Mucosa of rectum (tissue), 2 donors: ENCODE measurements around the gene AGBL4.

ENCODE experiments used
- H3K27ac ChIP-seq, 2 donors: one replicate each; pipeline ENCODE4 v1.7.0; 2013; ENCODE audit warnings: inconsistent platforms in 2 of 2, low read depth in 2 of 2, low read length in 2 of 2
- H3K27me3 ChIP-seq, 2 donors: one replicate each; pipeline ENCODE4 v1.7.0; 2013; ENCODE audit warnings: low read length in 2 of 2; ENCODE audit not compliant: control insufficient read depth in 2 of 2, insufficient read depth in 2 of 2
- H3K36me3 ChIP-seq, 2 donors: one replicate each; pipeline ENCODE4 v1.7.0; 2013; ENCODE audit warnings: low read length in 2 of 2; ENCODE audit not compliant: control insufficient read depth in 2 of 2, insufficient read depth in 2 of 2
- H3K4me1 ChIP-seq, 2 donors: one replicate each; pipeline ENCODE4 v1.7.0; 2013; ENCODE audit warnings: low read length in 2 of 2, mild to moderate bottlenecking in 1 of 2; ENCODE audit not compliant: control insufficient read depth in 2 of 2, insufficient read depth in 2 of 2
- H3K4me3 ChIP-seq, 2 donors: one replicate each; pipeline ENCODE4 v1.7.0; 2013; ENCODE audit warnings: low read length in 2 of 2
- H3K9ac ChIP-seq, 2 donors: one replicate each; pipeline ENCODE4 v1.7.0; 2013; ENCODE audit warnings: low read length in 2 of 2, low read depth in 1 of 2, mild to moderate bottlenecking in 1 of 2
- H3K9me3 ChIP-seq, 2 donors: one replicate each; pipeline ENCODE4 v1.7.0; 2013; ENCODE audit warnings: low read length in 2 of 2; ENCODE audit not compliant: control insufficient read depth in 2 of 2
- donor health status: healthy.
- donor health status: Normal muscosa, but diverticular disease.

Gene AGBL4

DNA sequence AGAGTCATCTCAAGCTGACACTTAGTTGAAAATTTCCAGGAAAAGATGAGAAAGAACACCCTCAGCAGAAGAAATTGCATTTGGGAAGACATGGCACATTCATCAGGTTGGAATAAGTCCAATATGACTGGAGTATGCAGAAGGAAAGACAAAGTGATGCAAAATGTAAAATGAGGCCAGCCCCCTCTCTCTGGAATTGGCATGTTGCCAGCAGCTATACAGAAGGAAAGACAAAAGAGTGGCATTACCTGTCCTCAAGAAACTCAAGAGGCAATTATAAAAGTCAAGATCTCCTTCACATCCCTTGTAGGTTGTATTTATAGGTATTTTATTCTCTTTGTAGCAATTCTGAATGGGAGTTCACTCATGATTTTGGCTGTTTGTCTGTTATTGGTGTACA, 426.3 kb downstream of the AGBL4 start:
- H3K9me3 ChIP-seq: no peaks in the 10 kb centered on the region
- H3K9ac ChIP-seq: no peak overlapping the region
- H3K36me3 ChIP-seq: no peaks in the 10 kb centered on the region
- no peak overlapping the region for H3K4me3 ChIP-seq
- no peaks in the 10 kb centered on the region for H3K27me3 ChIP-seq
- no peak overlapping the region for H3K27ac ChIP-seq
- H3K4me1 ChIP-seq: no peaks in the 10 kb centered on the region

DNA sequence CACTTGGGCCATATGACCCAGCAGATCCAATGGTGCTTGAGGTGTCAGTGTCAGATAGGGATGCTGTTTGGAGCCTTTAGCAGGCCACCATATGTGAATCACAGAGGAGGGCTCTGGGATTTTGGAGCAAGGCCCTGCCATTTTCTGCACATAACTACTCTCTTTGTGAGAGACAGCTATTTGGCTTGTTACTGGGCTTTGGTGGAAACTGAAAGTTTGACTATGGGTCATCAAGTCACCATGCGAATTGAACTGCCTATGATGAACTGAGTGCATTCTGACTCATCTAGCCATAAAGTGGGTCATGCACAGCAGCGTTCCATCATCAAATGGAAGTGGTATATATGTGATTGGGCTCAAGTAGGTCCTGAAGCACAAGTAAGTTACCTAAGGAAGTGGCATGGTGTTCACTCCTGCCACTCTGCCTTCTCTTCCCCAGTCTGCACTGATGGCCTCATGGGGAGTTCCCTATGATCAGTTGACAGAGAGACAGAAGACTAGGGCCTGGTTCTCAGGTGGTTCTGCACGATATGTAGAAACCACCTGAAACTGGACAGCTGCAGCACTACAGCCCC, 447.3 kb downstream of the AGBL4 start:
- H3K36me3 ChIP-seq: no peaks in the 10 kb centered on the region
- no peaks in the 10 kb centered on the region for H3K27me3 ChIP-seq
- no peak overlapping the region for H3K27ac ChIP-seq
- H3K4me3 ChIP-seq: no peak overlapping the region
- H3K4me1 ChIP-seq: no peaks in the 10 kb centered on the region
- no peaks in the 10 kb centered on the region for H3K9me3 ChIP-seq
- no peak overlapping the region for H3K9ac ChIP-seq

DNA sequence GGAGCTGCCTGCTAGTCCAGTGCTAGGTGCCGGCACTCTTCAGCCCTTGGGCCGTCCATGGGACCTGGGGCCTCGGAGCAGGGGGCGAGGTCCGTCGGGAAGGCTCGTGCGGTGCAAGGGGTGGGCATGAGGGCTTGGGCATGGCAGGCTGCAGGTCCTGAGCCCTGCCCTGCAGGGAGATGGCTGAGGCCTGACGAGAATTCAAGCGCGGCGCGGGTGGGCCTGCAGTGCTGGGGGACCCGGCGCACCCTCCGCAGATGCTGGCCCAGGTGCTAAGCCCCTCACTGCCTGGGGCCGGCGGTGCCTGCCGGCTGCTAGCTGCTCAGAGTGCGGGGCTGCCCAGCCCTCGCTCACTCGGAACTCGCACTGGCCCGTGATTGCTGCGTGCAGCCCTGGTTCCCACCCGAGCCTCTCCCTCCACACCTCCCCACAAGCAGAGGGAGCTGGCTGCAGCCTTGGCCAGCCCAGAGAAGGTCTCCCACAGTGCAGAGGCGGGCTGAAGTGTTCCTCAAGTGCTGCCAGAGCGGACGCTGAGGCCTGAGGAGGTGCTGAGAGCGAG, 467.0 kb downstream of the AGBL4 start:
- Histone ChIP-seq H3K4me3 (no peak overlapping the region), H3K36me3 (no peaks in the 10 kb centered on the region), H3K4me1 (no peaks in the 10 kb centered on the region), H3K9ac (no peak overlapping the region), H3K27ac (no peak overlapping the region), H3K9me3 (peaks cover 0 to 2% of the 10 kb centered on the region in 2 donors), H3K27me3 (no peaks in the 10 kb centered on the region)

DNA sequence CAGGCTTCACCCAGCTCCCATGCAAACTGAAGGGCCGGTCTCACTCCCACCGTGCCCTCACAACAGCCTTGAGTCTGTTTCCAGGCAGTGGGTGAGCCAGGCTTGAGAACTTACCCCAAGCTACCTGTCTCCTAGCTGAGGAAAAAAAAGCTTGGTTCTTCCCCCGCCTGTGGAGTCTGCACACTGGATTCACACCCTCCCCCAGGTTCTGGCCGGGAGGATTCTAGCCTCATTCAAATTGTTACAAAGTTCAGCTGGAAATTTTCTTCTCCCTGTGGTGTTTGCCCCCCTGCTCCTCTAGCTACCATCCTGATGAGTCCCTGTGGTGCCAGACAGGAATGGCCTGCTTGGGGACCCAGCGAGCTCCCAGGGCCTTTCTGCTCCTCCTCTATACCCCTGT, 471.7 kb downstream of the AGBL4 start:
- Histone ChIP-seq H3K4me1 (no peaks in the 10 kb centered on the region), H3K4me3 (no peak overlapping the region), H3K9ac (no peak overlapping the region), H3K36me3 (no peaks in the 10 kb centered on the region), H3K9me3 (no peaks in the 10 kb centered on the region), H3K27ac (no peak overlapping the region), H3K27me3 (no peaks in the 10 kb centered on the region)

DNA sequence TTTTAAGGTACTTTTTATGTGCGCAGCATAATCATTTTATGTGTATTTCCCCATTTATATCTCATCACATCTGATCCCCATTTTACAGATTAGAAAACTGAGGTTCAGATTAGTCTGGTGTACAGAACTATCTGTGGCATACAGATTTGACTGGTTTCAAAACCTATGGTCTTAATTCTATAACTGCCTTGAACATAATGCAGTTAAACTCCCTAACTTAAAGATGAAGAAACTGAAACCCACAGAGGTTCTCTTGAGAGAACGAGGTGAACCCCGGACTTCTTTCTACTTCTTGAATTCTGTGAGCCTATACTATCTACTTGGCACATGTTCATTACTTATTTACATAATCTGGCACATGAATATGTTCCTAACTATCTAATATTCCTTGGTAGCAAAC, 479.1 kb downstream of the AGBL4 start:
- Histone ChIP-seq H3K36me3 (no peaks in the 10 kb centered on the region), H3K4me3 (no peak overlapping the region), H3K9me3 (no peaks in the 10 kb centered on the region), H3K9ac (no peak overlapping the region), H3K27ac (no peak overlapping the region), H3K4me1 (no peaks in the 10 kb centered on the region), H3K27me3 (no peaks in the 10 kb centered on the region)

DNA sequence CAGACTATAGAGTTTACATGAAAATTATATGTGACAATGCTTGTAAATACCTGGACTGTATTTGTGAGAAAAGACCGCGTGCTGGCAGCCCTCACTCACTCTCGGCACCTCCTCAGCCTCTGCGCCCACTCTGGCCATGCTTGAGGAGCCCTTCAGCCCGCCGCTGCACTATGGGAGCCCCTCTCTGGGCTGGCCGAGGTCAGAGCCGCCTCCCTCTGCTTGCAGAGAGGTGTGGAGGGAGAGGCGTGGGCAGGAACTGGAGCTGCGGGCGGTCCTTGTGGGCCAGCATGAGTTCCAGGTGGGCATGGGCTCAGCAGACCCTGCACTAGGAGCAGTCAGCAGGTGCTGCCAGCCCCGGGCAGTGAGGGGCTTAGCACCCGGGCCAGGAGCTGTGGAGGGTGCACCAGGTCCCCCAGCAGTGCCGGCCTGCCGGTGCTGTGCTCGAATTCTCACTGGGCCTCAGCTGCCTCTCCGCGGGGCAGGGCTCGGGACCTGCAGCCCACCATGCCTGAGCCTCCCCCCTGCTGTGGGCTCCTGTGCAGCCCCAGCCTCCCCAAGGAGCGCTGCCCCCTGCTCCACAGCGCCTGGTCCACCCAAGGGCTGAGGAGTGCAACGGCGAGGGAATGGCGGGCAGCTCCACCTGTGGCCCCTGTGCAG, 482.5 kb downstream of the AGBL4 start:
- Histone ChIP-seq H3K9ac (no peak overlapping the region), H3K27ac (no peak overlapping the region), H3K36me3 (no peaks in the 10 kb centered on the region), H3K9me3 (no peaks in the 10 kb centered on the region), H3K4me3 (no peak overlapping the region), H3K27me3 (no peaks in the 10 kb centered on the region), H3K4me1 (no peaks in the 10 kb centered on the region)

DNA sequence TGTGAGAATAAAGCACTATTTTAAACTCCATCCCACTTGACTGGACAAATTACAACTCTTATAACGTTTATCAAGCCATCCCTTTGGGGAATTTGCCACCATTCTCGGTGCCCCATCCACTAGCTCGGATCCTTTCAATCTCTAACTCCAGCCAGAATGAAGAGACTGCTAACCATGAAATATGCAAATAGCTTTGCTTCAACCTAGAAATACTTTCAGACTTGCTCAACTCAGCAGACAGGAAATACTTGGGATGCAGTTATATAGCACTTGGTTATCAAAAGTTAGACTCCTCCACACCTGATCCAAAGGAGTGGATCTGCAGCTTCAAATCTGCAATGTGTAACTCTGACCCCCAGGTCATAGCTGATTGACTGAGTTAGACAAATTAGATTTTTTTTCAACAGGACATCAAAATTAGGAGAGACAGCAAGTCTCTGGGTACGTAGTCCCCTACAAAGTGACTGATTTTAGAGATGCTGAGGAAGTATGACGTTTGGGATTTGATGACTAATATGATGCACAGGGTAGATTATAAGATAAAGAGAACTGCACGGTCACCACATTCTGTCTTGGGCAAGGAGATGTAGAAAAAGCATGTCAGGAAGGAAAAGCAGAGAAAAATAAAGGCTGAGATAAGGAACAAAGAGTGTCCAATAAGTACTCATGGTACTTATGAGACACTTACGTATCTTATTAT, 496.0 kb downstream of the AGBL4 start:
- no peaks in the 10 kb centered on the region for H3K36me3 ChIP-seq
- no peak overlapping the region for H3K9ac ChIP-seq
- no peak overlapping the region for H3K27ac ChIP-seq
- H3K4me3 ChIP-seq: no peak overlapping the region
- no peaks in the 10 kb centered on the region for H3K4me1 ChIP-seq
- H3K9me3 ChIP-seq: no peaks in the 10 kb centered on the region
- H3K27me3 ChIP-seq: no peaks in the 10 kb centered on the region

DNA sequence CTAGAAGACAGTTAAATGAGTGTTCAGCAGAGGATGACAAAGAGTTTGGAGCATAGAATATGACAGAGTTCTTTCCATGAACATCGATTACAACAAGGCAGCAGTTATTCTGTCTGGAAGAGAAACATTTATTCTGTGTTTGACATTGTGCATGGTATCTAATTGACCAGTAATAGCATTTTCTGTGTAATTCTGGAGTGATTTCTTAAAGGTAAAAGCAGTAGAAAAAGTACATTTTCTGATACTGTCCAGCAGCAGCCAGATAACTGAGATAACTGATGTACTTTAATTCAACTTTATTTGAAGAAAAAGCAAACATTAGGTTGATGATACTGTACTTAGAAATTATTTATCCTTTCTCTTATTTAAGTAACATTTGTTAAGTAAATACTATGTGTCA, 497.1 kb downstream of the AGBL4 start:
- no peaks in the 10 kb centered on the region for H3K36me3 ChIP-seq
- no peak overlapping the region for H3K27ac ChIP-seq
- no peak overlapping the region for H3K4me3 ChIP-seq
- H3K9me3 ChIP-seq: no peaks in the 10 kb centered on the region
- no peaks in the 10 kb centered on the region for H3K4me1 ChIP-seq
- no peaks in the 10 kb centered on the region for H3K27me3 ChIP-seq
- H3K9ac ChIP-seq: no peak overlapping the region

DNA sequence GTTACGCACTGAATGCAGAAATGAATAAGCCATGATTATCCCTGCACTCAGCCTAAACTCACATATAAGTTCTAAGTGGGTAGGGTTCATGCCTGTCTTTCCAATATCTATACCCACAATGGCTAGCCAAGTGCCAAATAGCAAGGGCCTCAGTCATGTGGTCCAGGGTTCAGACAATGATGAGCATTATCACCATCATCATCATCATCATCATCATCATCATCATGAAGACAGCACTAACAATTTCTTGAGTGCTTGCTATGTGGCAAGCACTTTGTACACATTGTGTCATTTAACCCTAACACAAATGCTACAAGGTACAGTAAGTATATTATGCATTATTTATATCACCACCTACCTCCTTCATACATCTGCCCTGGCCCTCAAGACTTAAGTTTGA, 500.0 kb downstream of the AGBL4 start:
- no peak overlapping the region for H3K27ac ChIP-seq
- no peak overlapping the region for H3K4me3 ChIP-seq
- no peaks in the 10 kb centered on the region for H3K9me3 ChIP-seq
- no peaks in the 10 kb centered on the region for H3K4me1 ChIP-seq
- no peaks in the 10 kb centered on the region for H3K36me3 ChIP-seq
- no peak overlapping the region for H3K9ac ChIP-seq
- no peaks in the 10 kb centered on the region for H3K27me3 ChIP-seq

DNA sequence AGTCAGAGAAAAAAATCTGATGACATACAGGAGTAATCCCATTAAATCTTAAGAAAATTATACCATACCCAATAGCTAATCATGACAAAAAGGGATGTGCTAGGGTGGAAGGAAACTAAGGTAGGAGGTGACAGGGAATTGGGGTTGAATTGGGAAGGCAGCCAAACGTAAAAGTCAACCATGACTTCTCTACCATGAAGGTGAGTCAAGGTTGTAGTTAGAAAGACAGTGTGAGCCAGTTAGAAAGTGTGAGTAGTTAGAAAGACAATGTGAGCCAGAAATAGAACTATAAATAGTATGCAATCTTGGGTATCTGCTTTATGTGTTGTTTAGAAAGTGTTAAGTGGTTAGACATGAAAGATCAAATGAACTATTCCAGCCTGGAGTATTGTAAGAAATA, 556.8 kb downstream of the AGBL4 start:
- Histone ChIP-seq H3K27ac (no peak overlapping the region), H3K9me3 (no peaks in the 10 kb centered on the region)

More for the DNA sequence above, 556.8 kb downstream of the AGBL4 start:
- no peaks in the 10 kb centered on the region for H3K4me1 ChIP-seq
- H3K27me3 ChIP-seq: no peaks in the 10 kb centered on the region
- no peak overlapping the region for H3K9ac ChIP-seq
- H3K4me3 ChIP-seq: no peak overlapping the region
- no peaks in the 10 kb centered on the region for H3K36me3 ChIP-seq
